Tibial nerve (tissue), 4 donors: Measurements from ENCODE around the gene DOCK9.

Experiments
- CTCF ChIP-seq, 5 experiments: fragments of 200-600 bp in 3 of 5; fragments of 450-650 bp in 2 of 5; sonication (generic) in 3 of 5; IDR thresholded peaks; one replicate each; pipeline ENCODE4 v1.5.1; 2016 to 2019; ENCODE audit warnings: antibody characterized with exemption in 5 of 5, mild to moderate bottlenecking in 3 of 5, moderate library complexity in 2 of 5
- EP300 ChIP-seq, 2 donors: sonication (generic); formaldehyde crosslinking; IDR thresholded peaks; one replicate each; pipeline ENCODE4 v1.6.1; 2017; ENCODE audit warnings: antibody characterized with exemption in 2 of 2, mild to moderate bottlenecking in 1 of 2
- POLR2A ChIP-seq, 2 donors: fragments of 450-650 bp; IDR thresholded peaks; one replicate each; pipeline ENCODE4 v1.6.1; 2017; ENCODE audit warnings: antibody characterized with exemption in 2 of 2, mild to moderate bottlenecking in 2 of 2, moderate library complexity in 2 of 2

- TF ChIP-seq CTCF (IDR thresholded peaks at IDR 0.05): no peak
- TF ChIP-seq POLR2A (IDR thresholded peaks at IDR 0.05): no peak
- TF ChIP-seq EP300 (IDR thresholded peaks at IDR 0.05): no peak
Observed at GRCh38 chr13:98970330-98970729, 7.5 kb downstream of the DOCK9 start.
